Mesenchymal stem cell (in vitro differentiated cells and primary cell): Measurements from ENCODE around the gene CCR6.

Experiments
- DNase-seq: peaks from one replicate; pipeline ENCODE4 v3.0.0-alpha.2; 2013
- H2AFZ ChIP-seq: one replicate; pipeline ENCODE4 v1.6.1; 2013; ENCODE audit warnings: low read depth, mild to moderate bottlenecking, control low read depth, inconsistent platforms, low read length, moderate library complexity
- H2AK5ac ChIP-seq: 2 replicates; pipeline ENCODE4 v1.6.1; 2013; ENCODE audit warnings: low read length, moderate library complexity, mild to moderate bottlenecking, inconsistent platforms; ENCODE audit not compliant: severe bottlenecking
- H2BK120ac ChIP-seq: one replicate; pipeline ENCODE4 v1.6.1; 2013; ENCODE audit warnings: low read depth, mild to moderate bottlenecking, inconsistent platforms, low read length, moderate library complexity
- H2BK12ac ChIP-seq, 2 experiments: one replicate each; pipeline ENCODE4 v1.6.1; 2013; ENCODE audit warnings: inconsistent platforms in 2 of 2, low read length in 2 of 2, mild to moderate bottlenecking in 2 of 2, moderate library complexity in 2 of 2, control low read depth in 1 of 2
- H2BK15ac ChIP-seq: one replicate; pipeline ENCODE4 v1.6.1; 2013; ENCODE audit warnings: mild to moderate bottlenecking, low read depth, inconsistent platforms; ENCODE audit not compliant: poor library complexity, severe bottlenecking
- H2BK5ac ChIP-seq: 2 replicates; pipeline ENCODE4 v1.6.1; 2013; ENCODE audit warnings: low read depth, mild to moderate bottlenecking, low read length, control low read depth, inconsistent platforms; ENCODE audit not compliant: poor library complexity, severe bottlenecking
- H3K14ac ChIP-seq, 2 experiments: one replicate each; pipeline ENCODE4 v1.6.1; 2013; ENCODE audit warnings: inconsistent platforms in 2 of 2, low read length in 2 of 2, control low read depth in 1 of 2, mild to moderate bottlenecking in 1 of 2, moderate library complexity in 1 of 2
- H3K18ac ChIP-seq, 2 experiments: one replicate each; pipeline ENCODE4 v1.6.1; 2013; ENCODE audit warnings: inconsistent platforms in 2 of 2, low read length in 2 of 2, control low read depth in 1 of 2, low read depth in 1 of 2, mild to moderate bottlenecking in 1 of 2
- H3K23ac ChIP-seq, 2 experiments: one replicate each; pipeline ENCODE4 v1.6.1; 2013; ENCODE audit warnings: inconsistent platforms in 2 of 2, low read length in 2 of 2, mild to moderate bottlenecking in 2 of 2, moderate library complexity in 2 of 2, control low read depth in 1 of 2
- H3K27ac ChIP-seq: 2 replicates; pipeline ENCODE4 v1.5.1; 2013; ENCODE audit warnings: mild to moderate bottlenecking, moderate library complexity, low read length, control low read depth, inconsistent platforms; ENCODE audit not compliant: poor library complexity, severe bottlenecking
- H3K27me3 ChIP-seq, 2 experiments: 2 replicates each; pipeline versions ENCODE4 v1.6.1 to v1.7.0; 2013; ENCODE audit warnings: low read length in 2 of 2, mild to moderate bottlenecking in 2 of 2, moderate library complexity in 2 of 2, control low read depth in 1 of 2, inconsistent platforms in 1 of 2; ENCODE audit not compliant: control insufficient read depth in 1 of 2, insufficient read depth in 1 of 2
- H3K36me3 ChIP-seq, 2 experiments: 2 replicates each; pipeline versions ENCODE4 v1.6.1 to v1.7.0; 2013; ENCODE audit warnings: low read length in 2 of 2, control low read depth in 1 of 2, inconsistent platforms in 1 of 2, low read depth in 1 of 2, mild to moderate bottlenecking in 1 of 2; ENCODE audit not compliant: insufficient read depth in 2 of 2, control insufficient read depth in 1 of 2
- H3K4ac ChIP-seq, 2 experiments: one replicate each; pipeline ENCODE4 v1.6.1; 2013; ENCODE audit warnings: inconsistent platforms in 2 of 2, low read length in 2 of 2, mild to moderate bottlenecking in 2 of 2, moderate library complexity in 2 of 2, control low read depth in 1 of 2, low read depth in 1 of 2
- H3K4me1 ChIP-seq: 2 replicates; pipeline ENCODE4 v1.6.1; 2013; ENCODE audit warnings: low read depth, low read length, control low read depth; ENCODE audit not compliant: control insufficient read depth, insufficient read depth
- H3K4me2 ChIP-seq: 2 replicates; pipeline ENCODE4 v1.6.1; 2013; ENCODE audit warnings: low read length, mild to moderate bottlenecking, inconsistent platforms; ENCODE audit not compliant: poor library complexity, severe bottlenecking
- H3K4me3 ChIP-seq, 2 experiments: 2 replicates each; pipeline versions ENCODE4 v1.5.1 to v1.7.0; 2013; ENCODE audit warnings: low read length in 2 of 2, mild to moderate bottlenecking in 2 of 2, control low read depth in 1 of 2, low read depth in 1 of 2; ENCODE audit not compliant: insufficient read depth in 1 of 2
- H3K79me1 ChIP-seq: replicated peaks from 2 replicates; pipeline ENCODE4 v1.6.1; 2013; ENCODE audit warnings: mild to moderate bottlenecking, control low read depth, low read length, inconsistent platforms; ENCODE audit not compliant: poor library complexity, severe bottlenecking
- H3K9ac ChIP-seq: 2 replicates; pipeline ENCODE4 v1.7.0; 2013; ENCODE audit warnings: mild to moderate bottlenecking, low read length, moderate library complexity
- H3K9me3 ChIP-seq: 2 replicates; pipeline ENCODE4 v1.7.0; 2013; ENCODE audit warnings: mild to moderate bottlenecking, low read length; ENCODE audit not compliant: control insufficient read depth
- H4K8ac ChIP-seq: one replicate; pipeline ENCODE4 v1.6.1; 2013; ENCODE audit warnings: inconsistent platforms, mild to moderate bottlenecking, low read length, moderate library complexity
- H4K91ac ChIP-seq: one replicate; pipeline ENCODE4 v1.6.1; 2013; ENCODE audit warnings: mild to moderate bottlenecking, low read length, inconsistent platforms
- WGBS: methylation state at CpG from one replicate; pipeline ENCODE4 v1.1.7; 2013; ENCODE audit warnings: mixed read lengths; 5-methylcytosine and 5-hydroxymethylcytosine counted together

Gene CCR6

GRCh38 chr6:167116838-167117228, 6.1 kb upstream of the CCR6 start:
- no peak overlapping the region for H3K14ac ChIP-seq
- H3K4me2 ChIP-seq: no peak overlapping the region
- no peak overlapping the region for H3K27ac ChIP-seq
- H3K9me3 ChIP-seq: no peaks in the 10 kb centered on the region
- no peak overlapping the region for H2BK120ac ChIP-seq
- WGBS: 95% methylated on average over 12 of the region's 14 CpGs
- no peak overlapping the region for H3K18ac ChIP-seq
- H3K36me3 ChIP-seq: no peaks in the 10 kb centered on the region
- no peak overlapping the region for H3K23ac ChIP-seq
- peaks cover 4 to 29% of the 10 kb centered on the region in 2 experiments for H3K27me3 ChIP-seq
- no peak overlapping the region for H2BK15ac ChIP-seq
- no peak overlapping the region for H3K9ac ChIP-seq
- H2AFZ ChIP-seq: no peak overlapping the region
- no peak for DNase-seq
- no peaks in the 10 kb centered on the region for H3K79me1 ChIP-seq
- H4K8ac ChIP-seq: no peak overlapping the region
- no peak overlapping the region for H3K4ac ChIP-seq
- H2BK12ac ChIP-seq: no peak overlapping the region
- no peak overlapping the region for H4K91ac ChIP-seq
- no peaks in the 10 kb centered on the region for H3K4me1 ChIP-seq
- H2BK5ac ChIP-seq: no peak overlapping the region
- H3K4me3 ChIP-seq: no peak overlapping the region
- no peak overlapping the region for H2AK5ac ChIP-seq

- H2BK12ac ChIP-seq: no peak overlapping the region
- 82% methylated on average over 7 of the region's 7 CpGs for WGBS
- H2AFZ ChIP-seq: no peak overlapping the region
Observed at GRCh38 chr6:167118006-167118405, 4.9 kb upstream of the CCR6 start.

GRCh38 chr6:167118839-167119238, 4.1 kb upstream of the CCR6 start:
- no peak overlapping the region for H3K23ac ChIP-seq
- peaks cover 0 to 25% of the 10 kb centered on the region in 2 experiments for H3K27me3 ChIP-seq
- H3K4me2 ChIP-seq: no peak overlapping the region
- no peak overlapping the region for H4K91ac ChIP-seq
- no peaks in the 10 kb centered on the region for H3K4me1 ChIP-seq
- no peaks in the 10 kb centered on the region for H3K36me3 ChIP-seq
- H4K8ac ChIP-seq: no peak overlapping the region
- no peak overlapping the region for H2BK12ac ChIP-seq
- H3K4ac ChIP-seq: no peak overlapping the region
- 86% methylated on average over 12 of the region's 12 CpGs for whole genome bisulfite sequencing
- no peaks in the 10 kb centered on the region for H3K9me3 ChIP-seq
- no peak overlapping the region for H2BK15ac ChIP-seq
- H3K27ac ChIP-seq: no peak overlapping the region
- H2BK5ac ChIP-seq: no peak overlapping the region
- H3K18ac ChIP-seq: no peak overlapping the region
- H3K14ac ChIP-seq: no peak overlapping the region
- H2BK120ac ChIP-seq: no peak overlapping the region
- no peak overlapping the region for H2AK5ac ChIP-seq
- no peaks in the 10 kb centered on the region for H3K79me1 ChIP-seq
- no peak overlapping the region for H3K9ac ChIP-seq
- no peak for DNase-seq
- H2AFZ ChIP-seq: no peak overlapping the region
- H3K4me3 ChIP-seq: no peak overlapping the region

More at GRCh38 chr6:167118006-167118405, 4.9 kb upstream of the CCR6 start:
- Histone ChIP-seq H3K36me3 (no peaks in the 10 kb centered on the region), H3K79me1 (no peaks in the 10 kb centered on the region), H4K8ac (no peak overlapping the region), H3K9me3 (no peaks in the 10 kb centered on the region), H3K4ac (no peak overlapping the region), H3K4me1 (no peaks in the 10 kb centered on the region), H3K9ac (no peak overlapping the region), H2AK5ac (no peak overlapping the region), H3K23ac (no peak overlapping the region), H2BK15ac (no peak overlapping the region), H2BK120ac (no peak overlapping the region), H3K27ac (no peak overlapping the region), H4K91ac (no peak overlapping the region), H3K14ac (no peak overlapping the region), H3K4me3 (no peak overlapping the region), H3K4me2 (no peak overlapping the region), H3K27me3 (peaks cover 4 to 26% of the 10 kb centered on the region in 2 experiments), H2BK5ac (no peak overlapping the region), H3K18ac (no peak overlapping the region)
- DNase-seq: no peak

- DNase-seq: no peak
- Histone ChIP-seq H3K9ac (no peak overlapping the region), H3K4ac (no peak overlapping the region), H4K8ac (no peak overlapping the region), H2BK15ac (no peak overlapping the region), H2BK120ac (no peak overlapping the region), H3K4me1 (no peaks in the 10 kb centered on the region), H3K18ac (no peak overlapping the region), H3K27ac (no peak overlapping the region), H3K4me2 (no peak overlapping the region), H3K36me3 (no peaks in the 10 kb centered on the region), H3K27me3 (peaks cover 0 to 21% of the 10 kb centered on the region in 2 experiments), H3K4me3 (no peak overlapping the region), H2AFZ (no peak overlapping the region), H3K23ac (no peak overlapping the region), H2BK5ac (no peak overlapping the region), H3K9me3 (no peaks in the 10 kb centered on the region), H3K79me1 (no peaks in the 10 kb centered on the region), H4K91ac (no peak overlapping the region), H3K14ac (no peak overlapping the region), H2BK12ac (no peak overlapping the region), H2AK5ac (no peak overlapping the region)
- 72% methylated on average over 5 of the region's 8 CpGs for WGBS
Observed at GRCh38 chr6:167119670-167120582, 3.0 kb upstream of the CCR6 start.
